BJ (cell line): ENCODE data around the gene CRIM1. TPM values are rescaled to one million over a fixed set of nuclear protein-coding genes. Genes with fewer than 3 reads are reported as not detected.
A peak's percentile ranks its signal among the peaks of the same experiment; 100 is the strongest.

Experiments
- CTCF ChIA-PET: fragments of 350-600 bp; formaldehyde crosslinking; extraction: SDS; loops from one replicate; lab custom pipeline; 2021; ENCODE audit warnings: antibody characterized with exemption, inconsistent platforms; lab: Yijun Ruan, JAX
- POLR2A ChIA-PET: fragments of 300-600 bp; sonication (Branson Sonifier 250); formaldehyde crosslinking; extraction: SDS; loops from one replicate; lab custom pipeline; 2021; ENCODE audit warnings: antibody characterized with exemption; lab: Charles Lee
- DNase-seq: peaks from one replicate; pipeline ENCODE4 v3.0.0-alpha.2; 2011; ENCODE audit warnings: low read depth
- H3K27me3 ChIP-seq: 2 replicates; pipeline ENCODE4 v1.6.0; 2011; ENCODE audit warnings: low read length; ENCODE audit not compliant: control insufficient read depth, insufficient read depth
- H3K36me3 ChIP-seq: 2 replicates; pipeline ENCODE4 v1.5.1; 2011; ENCODE audit warnings: low read length; ENCODE audit not compliant: control insufficient read depth, insufficient read depth
- H3K4me3 ChIP-seq: 2 replicates; pipeline ENCODE4 v1.5.1; 2011; ENCODE audit warnings: low read depth, mild to moderate bottlenecking, control low read depth, low read length
- CTCF ChIP-seq: IDR thresholded peaks from 2 replicates; pipeline ENCODE4 v1.5.1; 2011; ENCODE audit warnings: low read depth, mild to moderate bottlenecking, control low read depth, inconsistent platforms, low read length, moderate library complexity; ENCODE audit not compliant: insufficient read depth
- polyA plus RNA-seq: library from polyadenylated mRNA; depleted of rRNA; stranded (reverse); fragments of >200 nt; gene quantifications from 2 replicates; pipeline ENCODE4 v1.2.3, GENCODE V29; 2011

CRIM1 gene
- polyA plus RNA-seq, 1 experiment: 729 TPM

GRCh38 chr2:36499128-36499820, 143.7 kb downstream of the CRIM1 start:
- CTCF ChIA-PET: interaction anchor here (1.0 to 1.5 kb wide), 2 partner anchors 11 to 173 kb away, joined by 3 read pairs; no protein-coding TSS in a partner anchor
- POLR2A ChIA-PET: no interaction called here
- H3K36me3 ChIP-seq: peaks cover 14% of the 10 kb centered on the region

GRCh38 chr2:36500072-36500471, 144.5 kb downstream of the CRIM1 start:
- H3K27me3 ChIP-seq: no peaks in the 10 kb centered on the region
- DNase-seq: no peak
- CTCF ChIA-PET: interaction anchor here (0.8 to 1.5 kb wide), 4 partner anchors 9 to 165 kb away, joined by 3 to 6 read pairs (median 4); no protein-coding TSS in a partner anchor
- no peak overlapping the region for H3K4me3 ChIP-seq
- peaks cover 14% of the 10 kb centered on the region for H3K36me3 ChIP-seq
- POLR2A ChIA-PET: no interaction called here
- no peak for TF ChIP-seq CTCF

More at GRCh38 chr2:36499128-36499820, 143.7 kb downstream of the CRIM1 start:
- Histone ChIP-seq H3K4me3 (no peak overlapping the region), H3K27me3 (no peaks in the 10 kb centered on the region)
- DNase-seq: no peak
- TF ChIP-seq CTCF: no peak

- Histone ChIP-seq H3K27me3 (no peaks in the 10 kb centered on the region), H3K36me3 (peaks cover 20% of the 10 kb centered on the region), H3K4me3 (no peak overlapping the region)
- TF ChIP-seq CTCF: no peak
- CTCF ChIA-PET: interaction anchor here (0.8 to 1.2 kb wide), 2 partner anchors 50 to 162 kb away, joined by 3 read pairs; no protein-coding TSS in a partner anchor
- DNase-seq: no peak
- POLR2A ChIA-PET: no interaction called here
Observed at GRCh38 chr2:36502081-36502480, 146.5 kb downstream of the CRIM1 start.

- ChIA-PET CTCF (interaction anchor here (0.6 to 1.7 kb wide), 9 partner anchors 9 to 155 kb away, joined by 3 to 8 read pairs (median 4); no protein-coding TSS in a partner anchor), POLR2A (interaction anchor here (0.6 kb wide), 1 partner anchor 78 kb away, joined by 3 read pairs; no protein-coding TSS in a partner anchor)
- peak; percentile 87 for TF ChIP-seq CTCF
- DNase-seq: no peak
- Histone ChIP-seq H3K4me3 (no peak overlapping the region), H3K36me3 (peaks cover 14% of the 10 kb centered on the region), H3K27me3 (no peaks in the 10 kb centered on the region)
Observed at GRCh38 chr2:36507408-36507812, 151.8 kb downstream of the CRIM1 start.

GRCh38 chr2:36509075-36509474, 153.5 kb downstream of the CRIM1 start:
- Histone ChIP-seq H3K27me3 (no peaks in the 10 kb centered on the region), H3K36me3 (peaks cover 15% of the 10 kb centered on the region), H3K4me3 (no peak overlapping the region)
- no peak for DNase-seq
- ChIA-PET CTCF (no interaction called here), POLR2A (no interaction called here)
- no peak for TF ChIP-seq CTCF
